NCI-H1694 treated with DMSO at 0.1 percent for 48 hours (cell line): ENCODE measurements around the gene PTGS2.
"Not testable (repeated sequence)": the region's sequence is repeated elsewhere in the genome, so short reads cannot be mapped to it uniquely, and the experiment has no call there.

Experiments
- DNase-seq: peaks from one replicate; lab custom pipeline; 2025; lab: John Stamatoyannopoulos, UW

PTGS2 gene

DNA sequence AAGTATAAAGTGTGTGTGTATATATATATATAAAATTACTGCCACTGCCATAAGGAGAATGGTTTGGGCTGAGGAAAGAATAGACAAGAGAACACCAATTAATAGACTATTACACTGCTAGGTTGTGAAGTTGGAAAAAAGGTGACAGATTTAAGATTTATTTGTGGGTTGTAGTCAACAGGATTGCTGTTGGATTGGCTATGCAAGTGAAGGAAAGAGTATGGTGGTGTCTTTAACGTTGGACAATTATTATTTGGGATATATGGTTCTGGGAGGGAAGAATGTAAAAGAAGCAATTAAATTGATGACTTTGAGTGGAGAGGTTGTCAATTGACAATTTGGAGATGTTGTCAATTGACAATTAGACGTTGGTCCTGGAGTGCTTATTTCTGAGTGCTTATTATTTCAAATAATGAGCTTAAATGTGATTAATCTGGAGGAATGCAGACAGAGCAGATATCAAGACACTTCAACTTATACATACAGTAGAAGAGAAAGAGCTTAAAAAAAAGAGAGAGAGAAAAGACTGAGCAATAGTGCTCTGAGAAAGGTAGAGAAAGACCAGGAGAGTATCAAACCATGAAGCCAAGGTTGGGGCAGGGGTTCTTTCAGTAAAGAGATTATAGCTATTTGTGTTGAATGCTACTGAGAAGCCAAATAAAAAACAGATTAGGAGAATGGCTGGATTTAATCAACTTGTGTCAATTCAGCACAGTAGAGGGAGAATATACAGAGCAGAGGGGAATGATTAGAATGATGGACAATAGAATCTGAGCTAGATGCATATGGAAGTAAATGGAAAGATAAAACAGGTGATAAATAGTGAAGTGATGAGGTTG, 9.7 kb downstream of the PTGS2 start:
- DNase-seq, result no peak

DNA sequence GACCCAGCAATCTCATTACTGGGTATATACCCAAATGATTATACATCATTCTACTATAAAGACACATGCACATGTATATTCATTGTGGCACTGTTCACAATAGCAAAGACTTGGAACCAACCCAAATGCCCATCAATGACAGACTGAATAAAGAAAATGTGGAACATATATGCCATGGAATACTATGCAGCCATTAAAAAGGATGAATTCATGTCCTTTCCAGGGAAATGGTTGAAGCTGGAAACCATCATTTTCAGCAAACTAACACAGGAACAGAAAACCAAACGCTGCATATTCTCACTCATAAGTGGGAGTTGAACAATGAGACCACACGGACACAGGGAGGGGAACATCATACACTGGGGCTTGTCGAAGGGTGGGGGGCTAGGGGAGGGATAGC, 10.4 kb downstream of the PTGS2 start:
- DNase-seq, result not testable (repeated sequence)

DNA sequence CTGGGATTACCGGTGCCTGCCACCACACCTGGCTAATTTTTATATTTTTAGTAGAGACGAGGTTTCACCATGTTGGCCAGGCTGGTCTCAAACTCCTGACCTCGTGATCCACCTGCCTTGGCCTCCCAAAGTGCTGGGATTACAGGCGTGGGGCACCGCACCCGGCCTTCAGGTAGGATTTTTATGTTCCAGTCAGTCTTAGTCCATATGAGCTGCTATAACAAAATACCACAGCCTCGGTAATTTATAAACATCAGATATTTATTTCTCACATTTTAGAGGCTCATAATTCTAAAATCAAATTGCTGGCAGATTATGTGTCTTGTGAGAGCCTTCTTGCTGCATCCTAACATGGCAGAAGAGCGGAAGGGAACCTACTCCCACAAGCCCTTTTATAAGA, 16.0 kb downstream of the PTGS2 start:
- DNase-seq, result not testable (repeated sequence)

- no peak for DNase-seq
These were observed 17.5 kb downstream of the PTGS2 start for GRCh38 chr1:186662752-186663151.

GRCh38 chr1:186659890-186660341, 20.3 kb downstream of the PTGS2 start:
- DNase-seq, result no peak

DNA sequence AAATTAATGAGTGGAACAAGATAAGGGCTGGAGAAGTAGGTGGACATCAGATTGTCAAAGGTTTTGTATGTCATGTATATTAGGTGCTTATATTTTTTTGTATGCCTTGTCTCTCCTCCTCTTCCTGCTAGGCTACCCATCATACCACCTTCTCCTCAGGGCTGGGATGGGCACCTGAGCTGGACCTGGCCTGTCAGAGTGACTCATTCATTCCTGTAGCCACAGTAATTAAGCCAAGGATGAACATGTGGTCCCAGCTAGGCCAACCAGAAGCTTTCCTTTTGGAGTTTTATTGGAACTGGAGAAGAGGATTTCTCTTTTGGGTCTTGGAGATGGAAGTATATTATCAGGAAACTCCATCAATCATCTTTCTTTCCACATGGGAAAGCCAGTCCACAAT, 21.2 kb downstream of the PTGS2 start:
- DNase-seq, result no peak

DNA sequence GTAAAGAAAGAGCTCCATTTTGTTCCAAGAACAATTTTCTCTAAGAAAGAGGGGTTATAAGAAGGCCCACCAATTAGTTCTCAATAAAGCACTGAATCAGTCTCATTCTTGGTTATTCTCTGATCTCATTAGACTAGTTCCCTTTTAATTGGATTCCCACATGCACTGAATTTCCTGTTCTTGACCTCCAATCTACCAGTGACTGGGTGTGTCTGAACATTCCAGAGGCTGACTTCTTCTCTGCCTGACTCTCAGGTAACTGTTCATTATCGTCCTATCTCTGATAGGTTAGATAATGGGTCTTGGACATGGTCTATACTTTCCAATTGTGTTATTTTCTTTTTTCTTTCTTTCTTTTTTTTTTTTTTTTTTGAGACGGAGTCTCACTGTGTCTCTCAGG, 22.7 kb downstream of the PTGS2 start:
- DNase-seq, result no peak

DNA sequence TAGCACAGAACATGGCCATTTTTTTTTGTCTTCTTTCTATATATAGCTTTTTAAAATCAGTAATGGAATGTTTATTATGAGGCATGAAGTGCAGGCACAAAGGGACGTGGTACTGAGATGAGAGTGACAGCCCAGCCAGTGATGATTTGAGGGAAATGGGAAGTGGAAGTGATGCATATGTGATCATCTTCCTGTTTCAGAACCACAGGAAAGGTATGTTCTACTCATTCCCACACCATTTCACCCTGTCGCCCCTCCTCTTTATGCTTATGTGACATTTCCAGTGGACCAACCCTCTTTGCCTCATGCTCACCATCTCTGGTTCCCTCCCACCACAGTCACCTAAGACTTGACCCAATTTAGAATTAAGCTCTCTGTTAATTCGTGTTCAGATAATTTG, 24.3 kb downstream of the PTGS2 start:
- no peak for DNase-seq

- DNase-seq, result no peak
These were observed 25.5 kb downstream of the PTGS2 start for GRCh38 chr1:186654741-186655140.

GRCh38 chr1:186653312-186653711, 26.9 kb downstream of the PTGS2 start:
- DNase-seq, result no peak

- no peak for DNase-seq
These were observed 31.6 kb downstream of the PTGS2 start for GRCh38 chr1:186648613-186649012.

GRCh38 chr1:186647985-186648384, 32.2 kb downstream of the PTGS2 start:
- not testable (repeated sequence) for DNase-seq

DNA sequence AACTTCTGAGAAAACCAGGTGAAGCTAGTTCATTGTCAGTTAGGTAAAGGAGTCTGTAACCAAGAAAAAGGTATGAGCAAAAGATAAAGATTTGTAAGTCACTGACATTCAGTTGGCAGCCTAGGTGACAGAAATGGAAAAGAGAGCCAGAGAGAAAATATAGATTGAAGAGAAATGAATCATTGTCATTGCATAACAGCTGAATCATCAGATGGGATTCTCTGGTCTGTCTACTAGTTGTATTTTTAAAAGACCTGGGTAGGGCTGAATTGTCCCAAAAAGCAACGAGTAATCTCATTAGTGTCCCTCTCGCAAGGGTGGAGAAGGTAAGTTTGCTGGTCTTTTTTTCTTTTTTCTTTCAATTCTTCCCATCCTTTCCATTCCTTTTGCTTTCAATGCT, 36.6 kb downstream of the PTGS2 start:
- DNase-seq, result no peak

DNA sequence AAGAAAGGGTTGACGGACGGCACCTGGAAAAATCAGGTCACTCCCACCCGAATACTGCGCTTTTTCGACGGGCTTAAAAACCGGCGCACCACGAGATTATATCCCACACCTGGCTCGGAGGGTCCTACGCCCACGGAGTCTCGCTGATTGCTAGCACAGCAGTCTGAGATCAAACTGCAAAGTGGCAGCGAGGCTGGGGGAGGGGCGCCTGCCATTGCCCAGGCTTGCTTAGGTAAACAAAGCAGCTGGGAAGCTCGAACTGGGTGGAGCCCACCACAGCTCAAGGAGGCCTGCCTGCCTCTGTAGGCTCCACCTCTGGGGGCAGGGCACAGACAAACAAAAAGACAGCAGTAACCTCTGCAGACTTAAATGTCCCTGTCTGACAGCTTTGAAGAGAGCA, 42.7 kb downstream of the PTGS2 start:
- not testable (repeated sequence) for DNase-seq

DNA sequence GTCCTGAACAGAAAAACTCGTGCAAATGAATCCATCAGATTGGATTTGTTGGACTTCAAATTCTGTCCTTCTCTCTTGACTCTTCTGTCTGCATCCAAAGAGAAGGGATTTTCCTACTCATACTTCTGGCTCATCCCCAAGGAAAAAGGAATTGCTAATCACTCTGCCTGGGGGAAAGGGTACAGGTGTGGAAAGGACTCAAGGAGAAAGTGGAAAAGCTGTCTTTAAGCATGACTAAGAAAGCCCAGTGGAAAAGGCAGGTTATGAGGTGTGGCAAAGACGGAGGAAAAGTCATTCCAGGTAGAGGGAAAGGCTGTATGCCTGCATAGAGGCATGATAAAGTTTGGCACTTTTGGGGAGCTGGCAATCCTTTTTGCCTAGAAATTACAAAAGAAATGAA, 43.4 kb downstream of the PTGS2 start:
- no peak for DNase-seq

DNA sequence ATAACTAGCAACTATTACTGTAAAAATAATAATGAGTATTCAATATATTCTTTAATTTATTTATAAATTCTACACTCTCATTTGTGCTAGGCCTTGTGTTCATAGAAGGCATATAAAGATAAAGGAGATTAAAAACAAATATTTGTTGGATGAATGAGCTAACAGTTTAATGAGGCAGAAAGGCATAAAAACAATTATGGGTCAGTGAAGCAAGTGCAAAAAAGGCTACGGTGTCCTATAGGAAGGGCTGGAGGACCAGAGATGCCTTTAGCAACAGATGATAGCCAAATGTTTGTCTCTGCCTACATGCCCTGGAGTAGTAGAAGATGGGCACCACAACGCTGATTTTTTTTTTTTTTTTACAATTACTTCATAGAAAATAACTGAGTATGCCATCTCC, 45.7 kb downstream of the PTGS2 start:
- no peak for DNase-seq

DNA sequence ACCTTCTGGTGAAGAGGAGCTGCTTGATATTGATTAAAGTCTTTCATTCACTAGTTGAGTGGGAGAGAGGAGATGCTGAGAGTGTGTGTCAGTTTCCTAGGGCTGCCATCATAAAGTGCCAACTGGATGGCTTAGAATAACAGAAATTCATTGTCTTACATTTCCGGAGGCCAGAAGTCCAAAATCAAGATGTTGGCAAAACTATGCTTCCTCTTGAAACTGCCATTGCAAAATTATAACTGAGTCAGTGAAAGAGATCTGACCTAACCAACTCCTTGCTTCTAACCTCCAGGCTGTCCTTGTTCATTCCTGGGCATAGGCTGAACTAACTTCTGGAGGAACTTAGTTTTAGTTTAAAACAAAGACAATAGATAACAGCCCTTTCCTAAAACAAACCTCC, 47.1 kb downstream of the PTGS2 start:
- DNase-seq, result no peak

GRCh38 chr1:186629341-186629740, 50.9 kb downstream of the PTGS2 start:
- no peak for DNase-seq

GRCh38 chr1:186628910-186629309, 51.3 kb downstream of the PTGS2 start:
- no peak for DNase-seq

DNA sequence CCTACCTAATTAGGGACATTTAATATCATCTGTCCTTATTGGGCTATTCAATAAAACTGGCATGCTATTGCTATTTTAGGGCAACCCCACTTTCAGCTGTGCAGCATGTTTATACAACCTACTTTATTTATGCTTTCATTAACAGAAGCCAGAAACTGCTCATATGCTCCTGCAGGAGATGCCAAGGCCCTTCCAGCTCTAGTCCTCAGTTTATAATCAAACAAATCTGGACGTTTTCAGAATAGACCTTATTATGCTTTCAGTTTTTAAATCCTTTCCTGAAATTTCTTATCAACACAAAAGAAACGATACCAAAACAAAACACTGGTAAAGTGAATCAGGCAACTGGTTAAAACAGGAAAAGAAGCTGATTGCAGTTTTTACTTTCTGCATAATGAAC, 53.2 kb downstream of the PTGS2 start:
- no peak for DNase-seq

DNA sequence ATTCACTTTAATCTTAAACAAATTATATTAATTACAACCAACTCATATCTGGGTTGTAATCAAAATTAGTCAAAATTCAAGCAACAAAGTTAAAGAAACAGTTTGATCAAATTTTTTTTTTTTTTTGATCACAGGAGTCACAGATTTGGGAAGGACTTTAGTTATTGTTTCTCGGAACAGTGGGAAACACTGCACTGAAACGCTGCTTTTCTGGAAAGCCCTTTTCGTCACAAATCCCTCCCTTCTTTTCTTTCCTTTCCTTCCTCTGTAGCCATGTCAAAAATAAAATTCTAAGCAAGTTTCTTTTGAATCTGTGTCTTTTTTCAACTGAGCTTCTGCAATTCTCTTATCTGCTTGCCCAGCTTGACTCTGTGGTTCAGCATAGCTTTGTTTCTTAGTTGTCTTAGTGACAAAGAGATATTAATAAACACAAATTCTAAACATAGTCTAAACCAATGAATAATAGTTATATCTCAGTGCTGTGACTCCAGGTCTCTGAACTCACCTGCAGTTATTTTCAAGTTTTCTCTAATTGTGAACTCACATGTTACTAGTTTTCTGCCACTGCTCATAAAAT, 53.8 kb downstream of the PTGS2 start:
- no peak for DNase-seq

DNA sequence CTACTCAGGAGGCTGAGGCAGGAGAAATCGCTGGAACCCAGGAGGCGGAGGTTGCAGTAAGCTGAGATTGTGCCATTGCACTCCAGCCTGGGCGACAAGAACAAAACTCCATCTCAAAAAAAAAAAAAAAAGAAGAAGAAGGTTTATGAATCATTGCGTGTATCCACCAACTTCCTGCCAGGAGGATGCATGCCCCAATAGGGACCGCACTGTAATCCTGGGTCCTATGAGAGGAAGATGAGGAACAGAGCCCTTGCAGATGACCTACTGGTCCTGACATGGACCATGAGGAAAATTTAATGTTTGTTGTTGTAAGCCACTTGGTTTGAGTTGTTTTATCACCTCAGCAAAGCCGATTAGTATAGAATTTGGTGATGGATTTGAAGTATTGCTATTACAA, 56.7 kb downstream of the PTGS2 start:
- DNase-seq, result no peak
